ENCODE results near the gene NELFB. TPM values are rescaled to one million over a fixed set of nuclear protein-coding genes. Genes with fewer than 3 reads are reported as not detected.

NELFB gene
- total RNA-seq, 1 experiment from 2014 or later: 72.6 TPM

- intact Hi-C loops (cut with micrococcal nuclease; ENCODE audit: unreplicated experiment): no loop called here
- no peaks in the 10 kb centered on the region for H3K27me3 ChIP-seq (replicated peaks; ENCODE audit: insufficient read depth, low read depth, low read length, poor library complexity)
- POLR2A ChIA-PET (ENCODE audit: low non-redundant PET): no interaction called here
- CTCF ChIA-PET: no interaction called here
- BruUV-seq (replicated peaks): no TSS peak
- no peaks in the 10 kb centered on the region for H3K9me3 ChIP-seq (ENCODE audit: low read depth, low read length, poor library complexity, severe bottlenecking)
- no peaks in the 10 kb centered on the region for H3K4me1 ChIP-seq (ENCODE audit: insufficient read depth, low read length, poor library complexity, severe bottlenecking)
- peaks cover 34% of the 10 kb centered on the region for H3K36me3 ChIP-seq (ENCODE audit: insufficient read depth, low read length, poor library complexity, severe bottlenecking)
- no peak overlapping the region for H3K4me3 ChIP-seq (ENCODE audit: low read depth, low read length, poor library complexity, severe bottlenecking)
- no peak for DNase-seq (ENCODE audit: low spot score)
- no peak overlapping the region for H3K27ac ChIP-seq (ENCODE audit: low read depth, low read length, poor library complexity, severe bottlenecking)
- TF ChIP-seq EZH2 (IDR thresholded peaks at IDR 0.05; ENCODE audit: borderline replicate concordance, low read depth, low read length, poor library complexity, severe bottlenecking) (no peak), CTCF (conservative IDR thresholded peaks at IDR 0.05; ENCODE audit: low read depth, low read length) (no peak)
Observed at GRCh38 chr9:137263506-137263905, 8.4 kb downstream of the NELFB start.

- TF ChIP-seq CTCF (conservative IDR thresholded peaks at IDR 0.05; ENCODE audit: low read depth, low read length): no peak
- TF ChIP-seq EZH2 (IDR thresholded peaks at IDR 0.05; ENCODE audit: borderline replicate concordance, low read depth, low read length, poor library complexity, severe bottlenecking): no peak
- Histone ChIP-seq H3K36me3 (ENCODE audit: insufficient read depth, low read length, poor library complexity, severe bottlenecking) (peaks cover 28% of the 10 kb centered on the region), H3K4me1 (ENCODE audit: insufficient read depth, low read length, poor library complexity, severe bottlenecking) (no peaks in the 10 kb centered on the region), H3K27me3 (replicated peaks; ENCODE audit: insufficient read depth, low read depth, low read length, poor library complexity) (no peaks in the 10 kb centered on the region), H3K4me3 (ENCODE audit: low read depth, low read length, poor library complexity, severe bottlenecking) (no peak overlapping the region), H3K27ac (ENCODE audit: low read depth, low read length, poor library complexity, severe bottlenecking) (no peak overlapping the region), H3K9me3 (ENCODE audit: low read depth, low read length, poor library complexity, severe bottlenecking) (no peaks in the 10 kb centered on the region)
- no peak for DNase-seq (ENCODE audit: low spot score)
- CTCF ChIA-PET: no interaction called here
- intact Hi-C loops (cut with micrococcal nuclease; ENCODE audit: unreplicated experiment): no loop called here
- POLR2A ChIA-PET (ENCODE audit: low non-redundant PET): no interaction called here
- no TSS peak for BruUV-seq (replicated peaks)
Observed at GRCh38 chr9:137264067-137264466, 8.9 kb downstream of the NELFB start.

- intact Hi-C loops (cut with micrococcal nuclease; ENCODE audit: unreplicated experiment): no loop called here
- Histone ChIP-seq H3K27me3 (replicated peaks; ENCODE audit: insufficient read depth, low read depth, low read length, poor library complexity) (no peaks in the 10 kb centered on the region), H3K27ac (ENCODE audit: low read depth, low read length, poor library complexity, severe bottlenecking) (peak overlapping the region; percentile 16), H3K9me3 (ENCODE audit: low read depth, low read length, poor library complexity, severe bottlenecking) (no peaks in the 10 kb centered on the region), H3K4me3 (ENCODE audit: low read depth, low read length, poor library complexity, severe bottlenecking) (no peak overlapping the region), H3K4me1 (ENCODE audit: insufficient read depth, low read length, poor library complexity, severe bottlenecking) (no peaks in the 10 kb centered on the region), H3K36me3 (ENCODE audit: insufficient read depth, low read length, poor library complexity, severe bottlenecking) (peaks cover 30% of the 10 kb centered on the region)
- ChIA-PET POLR2A (ENCODE audit: low non-redundant PET) (interaction anchor here (0.6 kb wide), 1 partner anchor 31 kb away, joined by 3 read pairs; no protein-coding TSS in a partner anchor), CTCF (no interaction called here)
- BruUV-seq (replicated peaks): no TSS peak
- TF ChIP-seq CTCF (conservative IDR thresholded peaks at IDR 0.05; ENCODE audit: low read depth, low read length) (no peak), EZH2 (IDR thresholded peaks at IDR 0.05; ENCODE audit: borderline replicate concordance, low read depth, low read length, poor library complexity, severe bottlenecking) (no peak)
- DNase-seq (ENCODE audit: low spot score): no peak
Observed at GRCh38 chr9:137265496-137266161, 10.5 kb downstream of the NELFB start.
